Fibroblast of the aortic adventitia (primary cell): Measurements from ENCODE around the gene IL21. TPM values are rescaled to one million over a fixed set of nuclear protein-coding genes. Genes with fewer than 3 reads are reported as not detected.
"Not testable (repeated sequence)": the region's sequence is repeated elsewhere in the genome, so short reads cannot be mapped to it uniquely, and the experiment has no call there.

Experiments used
- DNase-seq: peaks from one replicate; pipeline ENCODE4 v3.0.0-alpha.2; 2010; ENCODE audit warnings: low read depth
- H3K4me3 ChIP-seq: 2 replicates; pipeline ENCODE4 v1.5.1; 2011; ENCODE audit warnings: low read depth, mild to moderate bottlenecking, control low read depth, low read length, moderate library complexity
- total RNA-seq: library from RNA; depleted of rRNA; stranded (reverse); fragments of >200 nt; gene quantifications from 2 replicates; pipeline ENCODE4 v1.2.3, GENCODE V29; 2012; ENCODE audit warnings: low replicate concordance
- TF ChIP-seq, protein P1 (sequence below): IDR thresholded peaks from 2 replicates; pipeline ENCODE4 v1.5.1; 2011; ENCODE audit warnings: mild to moderate bottlenecking, low read length, control low read depth, inconsistent platforms; ENCODE audit not compliant: insufficient read depth

IL21 gene
- total RNA-seq, 1 donor: not detected

DNA sequence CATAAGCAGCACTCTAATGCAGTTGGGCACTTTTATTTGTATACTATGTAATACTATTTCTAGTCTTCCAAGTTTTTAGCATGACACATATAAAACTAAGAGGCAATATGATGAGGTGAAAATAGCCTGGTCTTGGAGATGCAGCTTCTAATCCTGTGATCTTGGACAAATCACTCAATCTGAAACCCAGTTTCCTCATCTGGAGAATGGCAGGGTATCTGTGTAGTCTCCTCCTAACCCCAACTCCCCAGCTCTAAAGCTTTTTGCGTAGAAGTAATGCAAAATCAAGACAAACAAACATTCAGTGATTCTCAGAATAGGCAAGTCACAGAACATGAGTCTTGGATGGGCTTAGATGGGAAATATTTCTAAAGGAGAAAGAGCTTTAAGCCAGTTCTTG lies 36.7 kb upstream of the IL21 start:
- DNase-seq: no peak

DNA sequence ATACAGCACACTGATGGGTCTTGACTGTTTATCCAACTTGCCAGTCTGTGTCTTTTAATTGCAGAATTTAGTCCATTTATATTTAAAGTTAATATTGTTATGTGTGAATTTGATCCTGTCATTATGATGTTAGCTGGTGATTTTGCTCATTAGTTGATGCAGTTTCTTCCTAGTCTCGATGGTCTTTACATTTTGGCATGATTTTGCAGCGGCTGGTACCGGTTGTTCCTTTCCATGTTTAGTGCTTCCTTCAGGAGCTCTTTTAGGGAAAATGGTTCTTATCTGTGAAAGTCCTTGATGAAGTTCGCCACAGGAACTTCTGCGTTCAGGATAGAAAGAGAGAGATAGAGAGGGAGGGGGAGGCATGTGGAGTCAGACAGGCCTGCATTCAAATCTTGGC lies 35.7 kb upstream of the IL21 start:
- not testable (repeated sequence) for DNase-seq, H3K4me3 ChIP-seq

More for the DNA sequence above, 36.7 kb upstream of the IL21 start:
- TF ChIP-seq, protein P1, sequence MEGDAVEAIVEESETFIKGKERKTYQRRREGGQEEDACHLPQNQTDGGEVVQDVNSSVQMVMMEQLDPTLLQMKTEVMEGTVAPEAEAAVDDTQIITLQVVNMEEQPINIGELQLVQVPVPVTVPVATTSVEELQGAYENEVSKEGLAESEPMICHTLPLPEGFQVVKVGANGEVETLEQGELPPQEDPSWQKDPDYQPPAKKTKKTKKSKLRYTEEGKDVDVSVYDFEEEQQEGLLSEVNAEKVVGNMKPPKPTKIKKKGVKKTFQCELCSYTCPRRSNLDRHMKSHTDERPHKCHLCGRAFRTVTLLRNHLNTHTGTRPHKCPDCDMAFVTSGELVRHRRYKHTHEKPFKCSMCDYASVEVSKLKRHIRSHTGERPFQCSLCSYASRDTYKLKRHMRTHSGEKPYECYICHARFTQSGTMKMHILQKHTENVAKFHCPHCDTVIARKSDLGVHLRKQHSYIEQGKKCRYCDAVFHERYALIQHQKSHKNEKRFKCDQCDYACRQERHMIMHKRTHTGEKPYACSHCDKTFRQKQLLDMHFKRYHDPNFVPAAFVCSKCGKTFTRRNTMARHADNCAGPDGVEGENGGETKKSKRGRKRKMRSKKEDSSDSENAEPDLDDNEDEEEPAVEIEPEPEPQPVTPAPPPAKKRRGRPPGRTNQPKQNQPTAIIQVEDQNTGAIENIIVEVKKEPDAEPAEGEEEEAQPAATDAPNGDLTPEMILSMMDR: no peak
- H3K4me3 ChIP-seq: no peak overlapping the region

DNA sequence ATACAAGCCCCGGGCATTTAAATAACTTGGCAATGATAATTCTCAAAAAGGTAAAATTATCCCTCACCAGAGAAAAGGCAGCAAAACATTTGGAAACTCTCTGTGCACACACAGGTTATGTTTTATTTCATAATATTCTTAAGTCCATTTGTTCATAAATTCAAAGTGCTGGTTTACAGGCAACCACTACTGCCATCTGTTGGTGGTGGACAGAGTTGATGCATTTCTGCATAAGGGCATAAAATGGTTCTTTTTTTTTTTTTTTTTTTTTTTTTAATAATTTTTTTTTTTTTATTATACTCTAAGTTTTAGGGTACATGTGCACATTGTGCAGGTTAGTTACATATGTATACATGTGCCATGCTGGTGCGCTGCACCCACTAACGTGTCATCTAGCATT lies 31.5 kb upstream of the IL21 start:
- H3K4me3 ChIP-seq: no peak overlapping the region
- TF ChIP-seq, protein P1: peak; percentile 85
- peak; percentile 88 for DNase-seq

DNA sequence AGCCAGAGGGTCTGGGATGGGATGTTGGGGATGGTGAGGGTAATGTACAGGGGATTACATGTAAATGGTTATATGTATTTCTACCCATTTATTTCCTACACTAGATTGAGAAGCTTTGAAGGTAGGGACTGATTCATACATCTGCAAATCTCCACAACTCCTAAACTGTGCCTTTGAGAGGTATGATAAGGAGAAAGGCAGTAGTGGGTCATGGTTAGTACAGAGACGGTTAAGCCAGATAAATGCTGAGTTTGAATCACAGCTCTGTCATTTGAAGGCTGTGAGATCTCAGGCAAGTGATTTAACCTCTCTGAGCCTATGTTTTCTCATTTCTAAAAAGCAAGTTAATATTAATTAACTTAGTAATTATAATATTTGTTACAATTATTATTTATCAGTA lies 29.3 kb upstream of the IL21 start:
- TF ChIP-seq, protein P1: no peak
- no peak for DNase-seq
- no peak overlapping the region for H3K4me3 ChIP-seq

DNA sequence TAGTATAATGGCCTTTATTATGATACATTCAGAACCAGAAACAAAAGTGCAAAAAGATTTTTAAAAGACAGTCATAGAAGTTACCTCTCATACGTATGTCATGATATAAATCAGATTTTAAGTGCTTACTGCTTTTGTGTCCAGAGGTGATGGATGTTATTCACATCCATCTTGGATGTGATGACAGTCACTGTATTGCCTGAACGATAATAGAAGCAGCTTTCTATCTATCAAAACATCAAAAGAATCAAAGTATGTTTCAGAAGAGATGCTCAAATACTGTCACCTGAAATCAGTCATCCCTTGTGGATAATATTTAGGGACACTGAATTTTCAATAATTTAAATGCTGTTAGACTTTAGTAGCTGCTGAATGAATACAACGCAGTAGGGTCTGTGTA lies 26.8 kb upstream of the IL21 start:
- TF ChIP-seq, protein P1: no peak
- DNase-seq: no peak
- H3K4me3 ChIP-seq: no peak overlapping the region

DNA sequence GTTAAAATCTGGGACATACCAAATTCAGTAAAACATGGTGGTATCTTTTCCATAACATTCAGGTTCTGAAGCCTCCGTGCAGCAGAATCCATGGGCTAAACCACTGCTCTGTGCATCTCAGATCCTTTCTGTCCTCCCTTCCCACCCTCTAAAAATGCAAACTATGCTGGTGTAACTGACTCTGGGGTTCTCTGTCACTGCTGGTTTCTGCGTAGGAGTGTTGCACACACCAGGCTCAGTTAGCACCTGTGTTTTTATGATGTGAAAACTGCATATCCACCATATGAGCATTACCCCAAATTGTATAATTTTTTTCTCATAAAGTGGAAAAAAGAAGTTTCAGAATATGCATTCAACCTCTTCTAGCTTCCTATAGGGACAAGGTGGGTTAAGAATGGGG lies 22.4 kb upstream of the IL21 start:
- no peak for DNase-seq
- H3K4me3 ChIP-seq: no peak overlapping the region
- TF ChIP-seq, protein P1: no peak

DNA sequence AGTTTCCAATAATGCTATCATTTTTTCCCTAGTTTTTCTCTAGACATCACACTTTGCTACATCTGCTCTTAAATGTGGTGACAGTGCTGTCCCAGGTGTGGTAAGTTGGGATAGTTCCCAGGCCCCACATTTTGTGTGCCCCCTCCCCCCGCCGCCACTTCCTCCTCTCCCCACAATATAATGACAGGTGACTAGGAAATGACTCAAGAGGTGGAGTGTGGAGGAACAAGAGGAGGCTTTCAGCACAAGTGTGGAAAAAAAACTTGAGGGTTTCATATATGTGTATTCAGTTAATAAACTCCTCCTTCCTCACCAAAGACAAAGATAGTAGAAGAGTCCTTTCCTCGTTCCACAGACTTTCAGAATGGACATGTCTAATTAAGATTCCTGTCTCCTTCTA lies 18.3 kb upstream of the IL21 start:
- TF ChIP-seq, protein P1: no peak
- DNase-seq: no peak
- H3K4me3 ChIP-seq: no peak overlapping the region
